H7 (cell line): ENCODE data around the gene PDGFA. TPM values are rescaled to one million over a fixed set of nuclear protein-coding genes. Genes with fewer than 3 reads are reported as not detected.

Experiments
- DNase-seq: peaks from one replicate; pipeline ENCODE4 v3.0.0; 2012
- H3K27me3 ChIP-seq: 2 replicates; pipeline ENCODE4 v1.6.0; 2011; ENCODE audit warnings: mild to moderate bottlenecking, low read length; ENCODE audit not compliant: control insufficient read depth, insufficient read depth
- H3K36me3 ChIP-seq: replicated peaks from 2 replicates; pipeline ENCODE4 v1.5.1; 2011; ENCODE audit warnings: low read length; ENCODE audit not compliant: control insufficient read depth, insufficient read depth
- H3K4me3 ChIP-seq: 2 replicates; pipeline ENCODE4 v1.5.1; 2011; ENCODE audit warnings: low read depth, mild to moderate bottlenecking, control low read depth, low read length, moderate library complexity; ENCODE audit not compliant: insufficient read depth
- total RNA-seq: library from RNA; depleted of rRNA; stranded (reverse); fragments of >200 nt; shearing (Covaris generic); gene quantifications from 2 replicates; pipeline ENCODE4 v1.2.3, GENCODE V29; 2014

The PDGFA gene
- total RNA-seq, 1 experiment from 2014 or later, result 149 TPM

- H3K36me3 ChIP-seq, result no peaks in the 10 kb centered on the region
- H3K4me3 ChIP-seq, result no peak overlapping the region
- no peaks in the 10 kb centered on the region for H3K27me3 ChIP-seq
- peak; percentile 51 for DNase-seq
These were observed 50.1 kb downstream of the PDGFA start for GRCh38 chr7:469563-469961.

GRCh38 chr7:468681-469562 is 50.7 kb downstream of the PDGFA start:
- Histone ChIP-seq H3K4me3 (no peak overlapping the region), H3K27me3 (no peaks in the 10 kb centered on the region), H3K36me3 (no peaks in the 10 kb centered on the region)
- peak; percentile 26 for DNase-seq

DNA sequence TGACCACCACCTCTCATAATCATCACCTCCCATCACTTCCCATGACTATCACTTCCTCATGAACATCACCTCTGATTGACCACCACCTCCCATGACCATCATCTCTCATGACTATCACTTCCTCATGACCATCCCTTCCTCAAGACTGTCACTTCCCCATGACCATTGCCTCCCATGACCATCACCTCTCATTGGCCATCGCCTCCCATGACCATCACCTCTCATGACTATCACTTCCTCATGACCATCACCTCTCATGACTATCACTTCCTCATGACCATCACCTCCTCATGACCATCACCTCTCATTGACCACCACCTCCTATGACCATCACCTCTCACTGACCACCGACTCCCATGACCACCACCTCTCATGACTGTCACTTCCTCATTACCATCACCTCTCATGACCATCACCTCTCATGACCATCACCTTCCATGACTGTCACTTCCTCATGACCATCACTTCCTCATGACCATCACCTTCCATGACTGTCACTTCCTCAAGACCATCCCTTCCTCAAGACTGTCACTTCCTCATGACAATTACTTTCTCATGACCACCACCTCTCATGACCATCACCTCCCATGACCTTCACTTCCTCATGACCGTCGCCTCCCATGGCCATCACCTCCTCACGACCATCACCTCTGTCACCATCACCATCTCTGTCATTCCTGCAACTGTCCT is 51.6 kb downstream of the PDGFA start:
- DNase-seq, result no peak
- Histone ChIP-seq H3K4me3 (no peak overlapping the region), H3K36me3 (no peaks in the 10 kb centered on the region)

GRCh38 chr7:467393-467828 is 52.2 kb downstream of the PDGFA start:
- DNase-seq, result peak; percentile 14
- H3K4me3 ChIP-seq, result no peak overlapping the region
- no peaks in the 10 kb centered on the region for H3K27me3 ChIP-seq
- H3K36me3 ChIP-seq, result no peaks in the 10 kb centered on the region

More for the DNA sequence above, 51.6 kb downstream of the PDGFA start:
- no peaks in the 10 kb centered on the region for H3K27me3 ChIP-seq

- DNase-seq, result peak; percentile 26
- Histone ChIP-seq H3K36me3 (no peaks in the 10 kb centered on the region), H3K4me3 (no peak overlapping the region), H3K27me3 (no peaks in the 10 kb centered on the region)
These were observed 53.0 kb downstream of the PDGFA start for GRCh38 chr7:466465-467191.

GRCh38 chr7:465710-466400 is 53.8 kb downstream of the PDGFA start:
- Histone ChIP-seq H3K4me3 (no peak overlapping the region), H3K36me3 (no peaks in the 10 kb centered on the region), H3K27me3 (no peaks in the 10 kb centered on the region)
- DNase-seq, result peak; percentile 44

DNA sequence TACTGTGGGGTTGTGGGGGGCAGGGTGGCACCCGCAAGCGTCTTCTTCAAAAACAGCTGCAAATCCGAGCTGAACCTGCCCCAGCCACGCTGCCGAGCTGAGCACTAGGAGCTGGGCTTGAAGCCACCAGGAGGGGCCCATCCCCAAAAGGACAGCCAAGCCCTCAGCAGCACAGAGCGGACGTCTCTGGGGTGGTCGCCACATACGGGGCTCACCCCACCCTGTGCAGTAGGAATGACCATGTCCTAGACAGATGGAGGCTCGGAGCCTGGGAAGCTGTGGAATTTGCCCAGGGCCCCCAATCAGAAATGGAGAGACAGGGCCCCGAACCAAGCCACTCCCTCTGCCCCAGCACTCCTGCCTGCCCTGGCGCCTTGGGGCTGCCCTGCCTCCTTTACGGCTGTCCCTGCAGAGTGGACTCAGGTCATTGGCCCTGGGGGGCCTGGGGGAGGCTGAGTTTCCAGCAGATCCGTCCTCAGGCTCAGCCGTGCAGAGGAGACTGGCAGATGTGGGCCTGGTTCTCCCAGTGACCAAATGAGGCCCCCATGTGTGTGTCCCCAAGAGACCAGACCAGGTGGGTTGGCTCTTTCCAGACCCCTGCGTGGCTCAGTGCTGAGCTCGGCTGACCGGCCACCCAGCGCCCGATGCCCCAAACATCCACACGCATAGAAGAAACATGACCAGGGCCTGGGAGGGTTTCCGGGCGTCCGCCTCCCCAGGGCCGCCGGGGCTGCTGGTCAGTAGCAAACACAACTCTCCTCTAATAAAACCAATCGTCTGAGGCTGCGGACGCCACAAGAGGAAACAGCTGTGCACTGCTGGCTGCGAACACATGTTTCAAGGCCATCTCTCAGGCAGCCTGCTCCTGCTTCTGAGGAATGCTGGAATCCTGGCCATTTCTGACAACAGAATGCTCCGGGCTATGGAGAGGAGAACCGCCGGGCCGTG is 54.9 kb downstream of the PDGFA start:
- H3K4me3 ChIP-seq, result no peak overlapping the region
- no peaks in the 10 kb centered on the region for H3K36me3 ChIP-seq
- DNase-seq, result peak; percentile 59
- H3K27me3 ChIP-seq, result no peaks in the 10 kb centered on the region

GRCh38 chr7:463817-464453 is 55.7 kb downstream of the PDGFA start:
- Histone ChIP-seq H3K4me3 (no peak overlapping the region), H3K27me3 (no peaks in the 10 kb centered on the region), H3K36me3 (no peaks in the 10 kb centered on the region)
- peak; percentile 64 for DNase-seq

DNA sequence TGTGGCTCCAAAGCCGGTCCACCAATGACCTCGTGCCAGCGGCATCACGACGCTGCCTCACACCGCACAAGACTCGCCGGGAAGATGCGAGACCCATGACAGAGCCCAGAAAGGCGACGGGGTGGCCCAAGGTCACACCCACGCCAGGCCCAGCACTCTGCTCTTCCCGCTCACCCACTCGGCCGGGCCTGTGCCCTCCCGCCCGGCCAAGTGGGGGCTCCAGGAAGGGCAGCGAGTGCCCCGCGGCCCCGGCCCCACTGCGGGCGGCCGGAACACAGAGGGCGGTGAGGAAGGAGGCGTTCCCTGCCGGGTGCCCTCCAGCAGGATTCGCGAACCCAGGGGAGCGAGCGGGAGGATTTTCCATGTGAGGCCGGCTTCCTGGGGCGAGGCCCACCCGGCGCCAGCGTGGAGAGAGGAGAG is 56.3 kb downstream of the PDGFA start:
- no peaks in the 10 kb centered on the region for H3K27me3 ChIP-seq
- no peaks in the 10 kb centered on the region for H3K36me3 ChIP-seq
- H3K4me3 ChIP-seq, result no peak overlapping the region
- DNase-seq, result peak; percentile 65

DNA sequence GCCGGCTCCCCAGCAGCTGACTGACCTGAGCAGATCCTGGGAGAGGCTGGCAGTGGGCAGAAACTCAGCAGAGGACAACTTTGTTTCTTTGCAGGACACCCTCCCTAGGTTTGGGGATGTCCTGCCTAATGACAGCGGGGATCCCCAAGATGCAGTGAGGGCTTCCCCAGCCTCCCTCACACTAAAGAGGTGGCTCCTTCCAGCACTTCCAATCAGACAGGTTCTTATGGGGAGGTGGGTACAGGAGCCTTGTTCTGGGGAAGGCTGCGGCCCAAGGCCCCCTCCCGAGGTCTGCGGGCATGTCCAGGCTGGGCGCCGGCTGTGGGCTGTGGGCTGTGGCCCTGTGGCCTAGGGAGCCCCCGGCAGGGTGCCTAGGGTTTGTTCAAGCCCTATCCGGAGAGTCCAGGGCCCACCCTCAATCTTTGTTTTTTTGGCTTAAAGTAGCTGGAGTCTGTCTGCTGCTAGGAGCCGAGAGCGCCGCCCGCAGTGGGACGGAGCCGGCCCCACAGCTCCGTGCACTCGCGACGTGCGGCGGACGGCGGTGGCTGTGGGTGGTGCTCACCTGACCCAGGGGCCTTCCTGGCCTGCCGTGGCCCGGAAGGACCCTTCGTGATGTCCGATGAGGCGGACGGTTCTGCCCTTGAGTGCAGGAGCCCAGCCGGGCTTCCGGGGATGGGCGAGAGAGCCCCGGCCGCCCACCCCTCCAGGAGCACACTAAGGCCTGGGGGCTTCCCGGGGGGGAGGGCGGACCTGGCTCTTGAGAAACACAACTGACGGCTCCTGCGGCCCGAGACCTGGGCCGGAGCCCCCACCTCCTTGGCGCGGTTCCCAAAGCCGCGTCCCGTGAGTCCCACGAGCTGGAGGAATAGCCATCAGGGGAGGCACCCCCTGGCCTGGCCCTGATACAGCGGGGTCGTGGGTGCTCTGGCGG is 57.2 kb downstream of the PDGFA start:
- Histone ChIP-seq H3K4me3 (no peak overlapping the region), H3K27me3 (no peaks in the 10 kb centered on the region), H3K36me3 (no peaks in the 10 kb centered on the region)
- peak; percentile 67 for DNase-seq

GRCh38 chr7:461453-462172 is 58.0 kb downstream of the PDGFA start:
- no peak for DNase-seq
- H3K4me3 ChIP-seq, result no peak overlapping the region
- H3K27me3 ChIP-seq, result no peaks in the 10 kb centered on the region
- no peaks in the 10 kb centered on the region for H3K36me3 ChIP-seq

DNA sequence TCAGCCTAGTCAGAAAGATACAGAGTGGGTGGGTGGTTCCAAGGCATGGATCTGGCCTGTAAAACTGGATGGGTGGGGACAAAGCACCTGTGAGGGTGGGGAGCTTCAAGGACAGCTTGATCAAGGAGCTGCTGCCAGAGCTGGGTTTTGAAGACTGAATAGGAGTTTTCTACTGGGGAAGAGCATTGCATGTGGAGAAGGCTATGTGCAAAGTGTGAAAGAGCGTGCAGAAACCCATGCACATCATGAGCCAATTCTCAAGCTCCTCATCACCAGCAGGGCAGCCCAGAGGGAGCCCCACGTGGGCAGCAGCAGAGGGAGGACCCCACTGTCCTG is 58.6 kb downstream of the PDGFA start:
- H3K36me3 ChIP-seq, result no peaks in the 10 kb centered on the region
- no peak overlapping the region for H3K4me3 ChIP-seq
- no peak for DNase-seq
- H3K27me3 ChIP-seq, result no peaks in the 10 kb centered on the region
